Esophagus muscularis mucosa (tissue), 3 donors: ENCODE results near the gene CXCR1.

Experiments used
- POLR2A ChIP-seq: fragments of 450-650 bp; IDR thresholded peaks from one replicate; pipeline ENCODE4 v1.6.1; 2017; ENCODE audit warnings: antibody characterized with exemption, moderate library complexity, mild to moderate bottlenecking, low read depth
- POLR2AphosphoS5 ChIP-seq, 2 donors: sonication (generic); formaldehyde crosslinking; IDR thresholded peaks; one replicate each; pipeline ENCODE4 v1.6.1; 2017; ENCODE audit warnings: antibody characterized with exemption in 2 of 2
- TF ChIP-seq, protein P1 (sequence below), 3 experiments: fragments of 200-600 bp in 2 of 3; fragments of 450-650 bp in 1 of 3; sonication (generic) in 2 of 3; IDR thresholded peaks; one replicate each; pipeline ENCODE4 v1.5.1; 2017 to 2019; ENCODE audit warnings: antibody characterized with exemption in 3 of 3, mild to moderate bottlenecking in 2 of 3, moderate library complexity in 1 of 3

DNA sequence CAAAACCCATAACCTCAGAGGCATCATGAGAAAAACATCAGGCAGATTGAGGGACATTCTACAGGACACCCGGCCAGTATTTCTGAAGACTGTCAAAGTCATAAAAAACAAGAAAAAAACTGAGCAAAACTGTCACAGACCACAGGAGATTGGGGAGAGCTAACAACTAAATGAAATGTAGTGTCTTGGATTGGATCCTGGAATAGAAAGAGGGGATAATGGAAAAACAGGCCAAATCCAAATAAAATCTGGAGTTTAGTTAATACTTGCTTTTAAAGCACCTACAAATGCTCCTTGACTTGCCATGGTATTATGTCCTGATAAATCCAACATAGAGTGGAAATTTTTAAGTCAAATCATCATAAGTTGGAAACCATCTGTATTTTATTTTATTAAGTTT lies 17.6 kb upstream of the CXCR1 start:
- TF ChIP-seq, protein P1, sequence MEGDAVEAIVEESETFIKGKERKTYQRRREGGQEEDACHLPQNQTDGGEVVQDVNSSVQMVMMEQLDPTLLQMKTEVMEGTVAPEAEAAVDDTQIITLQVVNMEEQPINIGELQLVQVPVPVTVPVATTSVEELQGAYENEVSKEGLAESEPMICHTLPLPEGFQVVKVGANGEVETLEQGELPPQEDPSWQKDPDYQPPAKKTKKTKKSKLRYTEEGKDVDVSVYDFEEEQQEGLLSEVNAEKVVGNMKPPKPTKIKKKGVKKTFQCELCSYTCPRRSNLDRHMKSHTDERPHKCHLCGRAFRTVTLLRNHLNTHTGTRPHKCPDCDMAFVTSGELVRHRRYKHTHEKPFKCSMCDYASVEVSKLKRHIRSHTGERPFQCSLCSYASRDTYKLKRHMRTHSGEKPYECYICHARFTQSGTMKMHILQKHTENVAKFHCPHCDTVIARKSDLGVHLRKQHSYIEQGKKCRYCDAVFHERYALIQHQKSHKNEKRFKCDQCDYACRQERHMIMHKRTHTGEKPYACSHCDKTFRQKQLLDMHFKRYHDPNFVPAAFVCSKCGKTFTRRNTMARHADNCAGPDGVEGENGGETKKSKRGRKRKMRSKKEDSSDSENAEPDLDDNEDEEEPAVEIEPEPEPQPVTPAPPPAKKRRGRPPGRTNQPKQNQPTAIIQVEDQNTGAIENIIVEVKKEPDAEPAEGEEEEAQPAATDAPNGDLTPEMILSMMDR (IDR thresholded peaks at IDR 0.05), result no peak
- TF ChIP-seq POLR2A, result no peak
- no peak for TF ChIP-seq POLR2AphosphoS5 (IDR thresholded peaks at IDR 0.05)
